B cell (primary cell): ENCODE data around the gene HIGD1A. TPM values are rescaled to one million over a fixed set of nuclear protein-coding genes. Genes with fewer than 3 reads are reported as not detected.

Experiments used
- ATAC-seq: fragments of 200-7000 bp; cut with Tn5 transposase; one replicate; pipeline ENCODE4 v1.10.0; 2021; ENCODE audit warnings: low read depth, mild to moderate bottlenecking, moderate number of reproducible peaks, moderate library complexity
- CTCF ChIA-PET: fragments of 350-600 bp; sonication (Branson Sonifier 250); formaldehyde crosslinking; loops from one replicate; lab custom pipeline; 2021; ENCODE audit warnings: antibody characterized with exemption, inconsistent platforms; lab: Charles Lee
- POLR2A ChIA-PET: fragments of 350-600 bp; sonication (Branson Sonifier 250); formaldehyde crosslinking; loops from one replicate; lab custom pipeline; 2021; ENCODE audit warnings: antibody characterized with exemption; lab: Charles Lee
- DNase-seq: peaks from one replicate; pipeline ENCODE4 v3.0.0; 2013
- H2AFZ ChIP-seq: 2 replicates; pipeline ENCODE4 v1.6.1; 2012; ENCODE audit warnings: mild to moderate bottlenecking, low read depth, low read length; ENCODE audit not compliant: insufficient read depth, poor library complexity, severe bottlenecking
- H3K27ac ChIP-seq, 2 donors: 1 replicate in 1 of 2; 2 replicates in 1 of 2; pipeline ENCODE4 v1.5.1; 2012 to 2013; ENCODE audit warnings: low read length in 2 of 2, mild to moderate bottlenecking in 2 of 2, moderate library complexity in 1 of 2
- H3K27me3 ChIP-seq, 4 experiments: fragments of 200-600 bp in 1 of 4; sonication (generic) in 1 of 4; replicated peaks in 1 of 4; 1 replicate in 2 of 4; 2 replicates in 2 of 4; pipeline versions ENCODE4 v1.6.1 to v1.7.0; 2013 to 2016; ENCODE audit warnings: low read length in 3 of 4, mild to moderate bottlenecking in 2 of 4, mixed read lengths in 1 of 4, moderate library complexity in 1 of 4; ENCODE audit not compliant: insufficient read depth in 4 of 4, control insufficient read depth in 3 of 4; ENCODE audit errors: control extremely low read depth in 1 of 4
- H3K36me3 ChIP-seq, 2 experiments: replicated peaks in 1 of 2; 1 replicate in 1 of 2; 2 replicates in 1 of 2; pipeline versions ENCODE4 v1.6.1 to v1.7.1; 2013; ENCODE audit warnings: low read length in 1 of 2; ENCODE audit not compliant: insufficient read depth in 2 of 2, control insufficient read depth in 1 of 2; ENCODE audit errors: control extremely low read depth in 1 of 2, extremely low read depth in 1 of 2
- H3K4me1 ChIP-seq, 2 donors: fragments of 200-600 bp in 1 of 2; sonication (generic) in 1 of 2; 1 replicate in 1 of 2; 2 replicates in 1 of 2; pipeline versions ENCODE4 v1.5.1 to v1.6.1; 2013 to 2017; ENCODE audit warnings: low read length in 2 of 2; ENCODE audit not compliant: control insufficient read depth in 2 of 2, insufficient read depth in 2 of 2
- H3K4me2 ChIP-seq: replicated peaks from 2 replicates; pipeline ENCODE3; 2012; ENCODE audit warnings: mild to moderate bottlenecking, low read depth, low read length; ENCODE audit not compliant: poor library complexity, severe bottlenecking
- H3K4me3 ChIP-seq, 5 experiments: fragments of 200-600 bp in 1 of 5; sonication (generic) in 1 of 5; 1 replicate in 3 of 5; 2 replicates in 2 of 5; pipeline versions ENCODE4 v1.5.1 to v1.7.0; 2011 to 2016; ENCODE audit warnings: low read length in 4 of 5, mild to moderate bottlenecking in 4 of 5, low read depth in 2 of 5, control low read depth in 1 of 5, moderate library complexity in 1 of 5; ENCODE audit not compliant: insufficient read depth in 1 of 5; ENCODE audit errors: control extremely low read depth in 1 of 5, extremely low read depth in 1 of 5
- H3K79me2 ChIP-seq: fragments of 200-600 bp; sonication (generic); one replicate; pipeline ENCODE4 v1.6.0; 2016; ENCODE audit warnings: low read length; ENCODE audit not compliant: control insufficient read depth, insufficient read depth
- H3K9ac ChIP-seq: fragments of 200-600 bp; sonication (generic); 2 replicates; pipeline ENCODE4 v1.6.1; 2017; ENCODE audit warnings: mild to moderate bottlenecking, low read length, moderate library complexity
- H3K9me3 ChIP-seq, 3 donors: one replicate each; pipeline versions ENCODE4 v1.6.1 to v1.7.1; 2013; ENCODE audit warnings: low read length in 2 of 3; ENCODE audit not compliant: control insufficient read depth in 2 of 3, insufficient read depth in 1 of 3; ENCODE audit errors: control extremely low read depth in 1 of 3
- H4K20me1 ChIP-seq: 2 replicates; pipeline ENCODE4 v1.6.0; 2012; ENCODE audit warnings: mild to moderate bottlenecking, low read length; ENCODE audit not compliant: insufficient read depth, control insufficient read depth, poor library complexity, severe bottlenecking
- H3K27ac Mint-ChIP-seq: one replicate; pipeline ENCODE4 v1.8.0; 2021; ENCODE audit warnings: mixed read lengths
- H3K27me3 Mint-ChIP-seq: one replicate; pipeline ENCODE4 v1.8.0; 2021; ENCODE audit warnings: mixed read lengths
- H3K4me1 Mint-ChIP-seq: one replicate; pipeline ENCODE4 v1.8.0; 2021; ENCODE audit warnings: mixed read lengths
- H3K4me3 Mint-ChIP-seq: one replicate; pipeline ENCODE4 v1.8.0; 2021; ENCODE audit warnings: mixed read lengths
- H3K9me3 Mint-ChIP-seq: one replicate; pipeline ENCODE4 v1.8.0; 2022; ENCODE audit warnings: mixed read lengths; ENCODE audit not compliant: insufficient read depth
- CTCF ChIP-seq: fragments of 200-600 bp; IDR thresholded peaks from one replicate; pipeline ENCODE4 v1.8.0; 2022; ENCODE audit warnings: antibody characterized with exemption, mild to moderate bottlenecking
- EZH2 ChIP-seq: IDR thresholded peaks from 2 replicates; pipeline ENCODE4 v1.6.1; 2012; ENCODE audit warnings: borderline replicate concordance, low read depth, mild to moderate bottlenecking, moderate library complexity, low read length; ENCODE audit not compliant: insufficient read depth, poor library complexity, severe bottlenecking
- WGBS: methylation state at CpG from one replicate; pipeline ENCODE4 v1.1.5; 2013; ENCODE audit warnings: missing lambda C conversion rate; ENCODE audit not compliant: insufficient coverage; 5-methylcytosine and 5-hydroxymethylcytosine counted together
- intact Hi-C: fragments of 100-400 bp; cut with micrococcal nuclease; formaldehyde crosslinking; loops from one replicate; pipeline ENCODE4 v1.10.0; 2022
- polyA plus RNA-seq: library from polyadenylated mRNA; depleted of rRNA; stranded (reverse); fragments of >200 nt; gene quantifications from 2 replicates; pipeline ENCODE4 v1.2.3, GENCODE V29; 2012
- total RNA-seq, 2 donors: library from RNA; stranded (reverse); fragments of 120-200 nt in 1 of 2; gene quantifications; 1 replicate in 1 of 2; 2 replicates in 1 of 2; pipeline versions ENCODE4 v1.2.3 to v1.2.4, GENCODE V29; 2013 to 2022

Gene HIGD1A
- total and polyA plus RNA-seq, 2 donors (not counting 1 experiment from before 2014, with no cell fraction given): 14.2 to 16.5 TPM

GRCh38 chr3:42743204-42743995 is 60.9 kb downstream of the HIGD1A start:
- Histone ChIP-seq H4K20me1 (no peaks in the 10 kb centered on the region), H3K27ac (no peak overlapping the region), H3K4me3 (no peak overlapping the region), H3K79me2 (no peaks in the 10 kb centered on the region), H2AFZ (no peak overlapping the region), H3K27me3 (no peaks in the 10 kb centered on the region), H3K4me1 (peaks cover 6 to 7% of the 10 kb centered on the region in 2 donors), H3K9ac (no peak overlapping the region), H3K4me2 (no peak overlapping the region), H3K9me3 (no peaks in the 10 kb centered on the region), H3K36me3 (no peaks in the 10 kb centered on the region)
- CTCF ChIA-PET: interaction anchor here (0.5 to 3.9 kb wide), 14 partner anchors 9 to 196 kb away, joined by 3 to 31 read pairs (median 4); partner anchors contain the start of genes SEC22C and SS18L2
- H3K4me1 Mint-ChIP-seq: peaks cover 27% of the 10 kb centered on the region
- no peaks in the 10 kb centered on the region for H3K9me3 Mint-ChIP-seq
- POLR2A ChIA-PET: interaction anchor here (0.6 kb wide), 1 partner anchor 153 kb away, joined by 3 read pairs; the partner anchor contains the start of gene SS18L2
- intact Hi-C loops: loop anchor here (5.0 kb wide), 1 partner anchor 81 kb away; no protein-coding TSS in a partner anchor
- no peak for ATAC-seq
- no peaks in the 10 kb centered on the region for H3K27me3 Mint-ChIP-seq
- 83% methylated on average over 1 of the region's 7 CpGs for WGBS
- H3K4me3 Mint-ChIP-seq: no peak overlapping the region
- TF ChIP-seq EZH2: no peak
- no peak for TF ChIP-seq CTCF
- no peak overlapping the region for H3K27ac Mint-ChIP-seq
- no peak for DNase-seq

DNA sequence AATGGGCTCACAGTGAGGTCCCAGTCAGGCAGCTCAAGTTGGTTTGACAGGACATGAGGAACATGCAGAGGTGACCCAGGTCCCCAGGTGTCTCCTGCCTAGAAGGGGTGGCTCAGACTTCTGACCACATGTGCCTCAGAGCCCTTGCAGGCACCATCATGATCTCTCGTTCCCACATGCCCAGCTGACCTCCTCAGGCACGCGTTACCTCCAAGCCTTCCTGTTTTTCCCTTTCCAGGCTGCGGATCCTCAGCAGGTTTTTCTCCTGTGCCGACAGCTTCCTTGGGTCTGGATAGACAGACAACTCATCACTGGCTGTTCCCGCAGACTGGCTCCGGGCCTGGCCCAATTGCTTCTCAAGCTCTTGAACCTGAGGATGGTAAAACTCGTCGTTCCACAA is 61.6 kb downstream of the HIGD1A start:
- Mint-ChIP-seq H3K4me3 (no peak overlapping the region), H3K27ac (no peak overlapping the region), H3K27me3 (no peaks in the 10 kb centered on the region), H3K4me1 (peaks cover 23% of the 10 kb centered on the region), H3K9me3 (no peaks in the 10 kb centered on the region)
- no peak overlapping the region for H3K9ac ChIP-seq
- H3K27me3 ChIP-seq: no peaks in the 10 kb centered on the region
- no peaks in the 10 kb centered on the region for H3K9me3 ChIP-seq
- no peak for TF ChIP-seq CTCF
- no peak for TF ChIP-seq EZH2
- ATAC-seq (no peak), DNase-seq (no peak)
- POLR2A ChIA-PET: interaction anchor here (0.6 kb wide), 1 partner anchor 152 kb away, joined by 3 read pairs; the partner anchor contains the start of gene SS18L2
- CTCF ChIA-PET: interaction anchor here (0.8 to 3.9 kb wide), 3 partner anchors 10 to 195 kb away, joined by 3 to 31 read pairs (median 5); partner anchors contain the start of gene SEC22C
- H3K27ac ChIP-seq: no peak overlapping the region
- H2AFZ ChIP-seq: no peak overlapping the region
- no peaks in the 10 kb centered on the region for H4K20me1 ChIP-seq
- peaks cover 6 to 7% of the 10 kb centered on the region in 2 donors for H3K4me1 ChIP-seq
- no peaks in the 10 kb centered on the region for H3K36me3 ChIP-seq
- no peak overlapping the region for H3K4me2 ChIP-seq
- intact Hi-C loops: loop anchor here (5.0 kb wide), 1 partner anchor 80 kb away; no protein-coding TSS in a partner anchor
- 100% methylated on average over 9 of the region's 9 CpGs for WGBS
- no peak overlapping the region for H3K4me3 ChIP-seq
- H3K79me2 ChIP-seq: no peaks in the 10 kb centered on the region
